ENCODE data around the gene TMEM270. TPM values are rescaled to one million over a fixed set of nuclear protein-coding genes. Genes with fewer than 3 reads are reported as not detected.

TMEM270 gene
- total RNA-seq, 1 experiment from 2014 or later, result 0.28 TPM

DNA sequence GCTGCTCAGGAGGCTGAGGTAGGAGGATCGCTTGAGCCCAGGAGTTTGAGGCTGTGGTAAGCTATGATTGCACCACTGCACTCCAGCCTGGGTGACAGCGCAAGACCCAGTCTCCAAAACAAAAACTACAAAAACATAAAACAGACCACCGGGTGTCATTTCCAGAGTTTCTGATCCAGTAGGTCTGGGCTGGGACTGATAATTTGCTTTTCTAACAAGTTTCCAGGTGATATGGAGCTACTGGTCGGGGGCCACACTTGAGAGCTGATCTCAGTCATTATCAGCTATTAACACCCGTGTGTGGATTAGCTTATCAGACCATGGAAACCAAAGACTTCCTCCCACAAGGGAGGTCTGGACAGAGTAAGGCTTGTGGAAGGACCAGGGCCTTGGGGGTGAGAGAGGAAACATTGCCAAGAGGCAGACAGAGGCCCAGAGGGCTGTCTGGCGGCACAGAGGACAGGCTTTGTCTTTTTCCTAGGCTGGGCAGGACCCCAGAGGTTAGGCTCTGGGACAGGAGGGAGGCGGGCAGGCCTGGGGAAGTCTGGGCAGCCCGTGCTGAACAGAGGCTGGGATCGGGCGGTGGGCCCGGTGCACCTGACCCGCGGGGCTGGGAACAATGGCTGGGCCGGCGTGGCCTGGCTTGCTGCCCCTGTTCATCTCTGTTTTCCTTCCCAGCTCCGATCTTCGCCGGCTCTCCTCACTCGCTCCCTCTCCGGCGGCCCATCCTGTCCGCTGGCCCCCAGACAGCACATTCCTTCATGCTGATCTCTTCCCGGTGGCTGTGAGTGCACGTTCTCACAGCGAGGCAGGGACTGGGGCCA, 25.2 kb downstream of the TMEM270 start (continued):
- TF ChIP-seq, protein P1, sequence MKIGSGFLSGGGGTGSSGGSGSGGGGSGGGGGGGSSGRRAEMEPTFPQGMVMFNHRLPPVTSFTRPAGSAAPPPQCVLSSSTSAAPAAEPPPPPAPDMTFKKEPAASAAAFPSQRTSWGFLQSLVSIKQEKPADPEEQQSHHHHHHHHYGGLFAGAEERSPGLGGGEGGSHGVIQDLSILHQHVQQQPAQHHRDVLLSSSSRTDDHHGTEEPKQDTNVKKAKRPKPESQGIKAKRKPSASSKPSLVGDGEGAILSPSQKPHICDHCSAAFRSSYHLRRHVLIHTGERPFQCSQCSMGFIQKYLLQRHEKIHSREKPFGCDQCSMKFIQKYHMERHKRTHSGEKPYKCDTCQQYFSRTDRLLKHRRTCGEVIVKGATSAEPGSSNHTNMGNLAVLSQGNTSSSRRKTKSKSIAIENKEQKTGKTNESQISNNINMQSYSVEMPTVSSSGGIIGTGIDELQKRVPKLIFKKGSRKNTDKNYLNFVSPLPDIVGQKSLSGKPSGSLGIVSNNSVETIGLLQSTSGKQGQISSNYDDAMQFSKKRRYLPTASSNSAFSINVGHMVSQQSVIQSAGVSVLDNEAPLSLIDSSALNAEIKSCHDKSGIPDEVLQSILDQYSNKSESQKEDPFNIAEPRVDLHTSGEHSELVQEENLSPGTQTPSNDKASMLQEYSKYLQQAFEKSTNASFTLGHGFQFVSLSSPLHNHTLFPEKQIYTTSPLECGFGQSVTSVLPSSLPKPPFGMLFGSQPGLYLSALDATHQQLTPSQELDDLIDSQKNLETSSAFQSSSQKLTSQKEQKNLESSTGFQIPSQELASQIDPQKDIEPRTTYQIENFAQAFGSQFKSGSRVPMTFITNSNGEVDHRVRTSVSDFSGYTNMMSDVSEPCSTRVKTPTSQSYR (CRISPR knock-in tag; IDR thresholded peaks at IDR 0.05), result no peak
- TF ChIP-seq RELA (CRISPR knock-in tag; IDR thresholded peaks at IDR 0.05; ENCODE audit: borderline replicate concordance), result no peak
- TF ChIP-seq, protein P2, sequence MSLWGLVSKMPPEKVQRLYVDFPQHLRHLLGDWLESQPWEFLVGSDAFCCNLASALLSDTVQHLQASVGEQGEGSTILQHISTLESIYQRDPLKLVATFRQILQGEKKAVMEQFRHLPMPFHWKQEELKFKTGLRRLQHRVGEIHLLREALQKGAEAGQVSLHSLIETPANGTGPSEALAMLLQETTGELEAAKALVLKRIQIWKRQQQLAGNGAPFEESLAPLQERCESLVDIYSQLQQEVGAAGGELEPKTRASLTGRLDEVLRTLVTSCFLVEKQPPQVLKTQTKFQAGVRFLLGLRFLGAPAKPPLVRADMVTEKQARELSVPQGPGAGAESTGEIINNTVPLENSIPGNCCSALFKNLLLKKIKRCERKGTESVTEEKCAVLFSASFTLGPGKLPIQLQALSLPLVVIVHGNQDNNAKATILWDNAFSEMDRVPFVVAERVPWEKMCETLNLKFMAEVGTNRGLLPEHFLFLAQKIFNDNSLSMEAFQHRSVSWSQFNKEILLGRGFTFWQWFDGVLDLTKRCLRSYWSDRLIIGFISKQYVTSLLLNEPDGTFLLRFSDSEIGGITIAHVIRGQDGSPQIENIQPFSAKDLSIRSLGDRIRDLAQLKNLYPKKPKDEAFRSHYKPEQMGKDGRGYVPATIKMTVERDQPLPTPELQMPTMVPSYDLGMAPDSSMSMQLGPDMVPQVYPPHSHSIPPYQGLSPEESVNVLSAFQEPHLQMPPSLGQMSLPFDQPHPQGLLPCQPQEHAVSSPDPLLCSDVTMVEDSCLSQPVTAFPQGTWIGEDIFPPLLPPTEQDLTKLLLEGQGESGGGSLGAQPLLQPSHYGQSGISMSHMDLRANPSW (CRISPR knock-in tag; conservative IDR thresholded peaks at IDR 0.05; ENCODE audit: low read depth), result no peak
- TF ChIP-seq, protein P3, sequence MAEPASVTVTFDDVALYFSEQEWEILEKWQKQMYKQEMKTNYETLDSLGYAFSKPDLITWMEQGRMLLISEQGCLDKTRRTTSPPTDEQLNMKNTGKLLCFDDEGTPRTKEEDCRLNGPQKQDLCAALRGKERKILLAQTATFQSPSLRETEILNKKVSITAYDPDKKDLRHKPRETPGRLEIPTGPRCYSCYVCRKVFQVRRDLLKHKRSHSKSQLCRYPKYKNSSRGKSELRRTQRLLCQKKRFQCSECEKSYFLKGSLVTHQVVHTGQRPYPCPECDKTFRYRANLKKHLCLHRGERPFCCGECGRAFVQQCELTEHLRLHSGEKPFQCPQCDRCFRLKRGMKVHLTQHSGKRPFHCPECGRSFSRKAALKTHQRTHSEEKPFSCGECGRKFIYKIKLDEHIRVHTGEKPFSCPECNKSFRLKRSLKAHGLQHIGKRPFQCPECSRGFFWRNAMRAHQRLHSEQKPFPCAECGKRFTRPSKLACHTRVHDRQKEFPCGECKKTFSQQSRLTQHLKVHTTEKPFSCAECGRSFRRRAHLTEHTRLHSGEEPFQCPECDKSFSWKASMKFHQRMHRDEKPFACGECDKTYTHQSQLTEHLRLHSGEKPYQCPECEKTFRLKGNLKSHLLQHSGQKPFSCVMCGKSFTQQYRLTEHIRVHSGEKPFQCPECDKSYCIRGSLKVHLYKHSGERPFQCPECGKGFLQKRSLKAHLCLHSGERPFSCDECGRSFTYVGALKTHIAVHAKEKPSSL (CRISPR knock-in tag; conservative IDR thresholded peaks at IDR 0.05), result no peak
- no peak for TF ChIP-seq RORB (CRISPR knock-in tag; IDR thresholded peaks at IDR 0.05)
- TF ChIP-seq NFATC4 (CRISPR knock-in tag; IDR thresholded peaks at IDR 0.05), result no peak
- TF ChIP-seq NR1H2 (CRISPR knock-in tag; IDR thresholded peaks at IDR 0.05), result no peak

DNA sequence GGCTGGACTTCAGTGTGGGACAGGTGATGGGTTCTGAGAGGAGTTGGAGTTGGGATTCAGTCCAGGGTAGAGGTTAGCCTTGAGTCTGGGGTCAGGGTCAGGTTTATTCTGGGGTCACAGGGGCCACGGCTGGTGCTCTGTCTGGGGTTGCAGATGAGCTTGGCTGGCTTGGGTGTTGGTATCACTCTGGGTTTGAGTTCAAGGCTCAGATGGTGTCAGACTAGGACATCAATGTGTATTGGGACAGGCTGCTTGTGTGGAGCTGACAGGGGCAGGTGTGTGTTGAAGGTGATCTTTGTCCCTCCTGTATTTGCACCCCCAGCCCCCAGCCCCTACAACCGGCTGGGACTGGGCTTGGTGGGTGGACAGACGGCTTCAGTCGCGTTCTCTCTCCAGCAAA, 26.8 kb downstream of the TMEM270 start:
- no peak for DNase-seq (ENCODE audit: low spot score)
- Mint-ChIP-seq H3K27ac (no peak overlapping the region; the same call in 1 of the 2 replicates), H3K9me3 (no peaks in the 10 kb centered on the region), H3K4me1 (peaks cover 8% of the 10 kb centered on the region; the same call in 1 of the 2 replicates), H3K4me3 (no peak overlapping the region), H3K36me3 (no peaks in the 10 kb centered on the region), H3K27me3 (ENCODE audit: low read depth) (no peaks in the 10 kb centered on the region; the same call in 1 of the 2 replicates)
- ATAC-seq, result no peak
- TF ChIP-seq, protein P4, sequence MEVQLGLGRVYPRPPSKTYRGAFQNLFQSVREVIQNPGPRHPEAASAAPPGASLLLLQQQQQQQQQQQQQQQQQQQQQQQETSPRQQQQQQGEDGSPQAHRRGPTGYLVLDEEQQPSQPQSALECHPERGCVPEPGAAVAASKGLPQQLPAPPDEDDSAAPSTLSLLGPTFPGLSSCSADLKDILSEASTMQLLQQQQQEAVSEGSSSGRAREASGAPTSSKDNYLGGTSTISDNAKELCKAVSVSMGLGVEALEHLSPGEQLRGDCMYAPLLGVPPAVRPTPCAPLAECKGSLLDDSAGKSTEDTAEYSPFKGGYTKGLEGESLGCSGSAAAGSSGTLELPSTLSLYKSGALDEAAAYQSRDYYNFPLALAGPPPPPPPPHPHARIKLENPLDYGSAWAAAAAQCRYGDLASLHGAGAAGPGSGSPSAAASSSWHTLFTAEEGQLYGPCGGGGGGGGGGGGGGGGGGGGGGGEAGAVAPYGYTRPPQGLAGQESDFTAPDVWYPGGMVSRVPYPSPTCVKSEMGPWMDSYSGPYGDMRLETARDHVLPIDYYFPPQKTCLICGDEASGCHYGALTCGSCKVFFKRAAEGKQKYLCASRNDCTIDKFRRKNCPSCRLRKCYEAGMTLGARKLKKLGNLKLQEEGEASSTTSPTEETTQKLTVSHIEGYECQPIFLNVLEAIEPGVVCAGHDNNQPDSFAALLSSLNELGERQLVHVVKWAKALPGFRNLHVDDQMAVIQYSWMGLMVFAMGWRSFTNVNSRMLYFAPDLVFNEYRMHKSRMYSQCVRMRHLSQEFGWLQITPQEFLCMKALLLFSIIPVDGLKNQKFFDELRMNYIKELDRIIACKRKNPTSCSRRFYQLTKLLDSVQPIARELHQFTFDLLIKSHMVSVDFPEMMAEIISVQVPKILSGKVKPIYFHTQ (CRISPR knock-in tag; IDR thresholded peaks at IDR 0.05), result no peak
- TF ChIP-seq JAZF1 (CRISPR knock-in tag; IDR thresholded peaks at IDR 0.05) (no peak), NFATC4 (CRISPR knock-in tag; IDR thresholded peaks at IDR 0.05) (no peak), FOXJ3 (CRISPR knock-in tag; IDR thresholded peaks at IDR 0.05; ENCODE audit: borderline replicate concordance) (no peak), JUN (CRISPR knock-in tag; IDR thresholded peaks at IDR 0.05) (no peak), SOX15 (CRISPR knock-in tag; IDR thresholded peaks at IDR 0.05) (no peak), NR3C1 (CRISPR knock-in tag; conservative IDR thresholded peaks at IDR 0.05; ENCODE audit: low read depth) (no peak), HMGA2 (CRISPR knock-in tag; IDR thresholded peaks at IDR 0.05) (no peak), ZNF671 (CRISPR knock-in tag; IDR thresholded peaks at IDR 0.05) (no peak), ZNF138 (CRISPR knock-in tag; conservative IDR thresholded peaks at IDR 0.05) (no peak)
- ChIA-PET CTCF (interaction anchor here (1.0 to 1.6 kb wide), 2 partner anchors 91 to 319 kb away, joined by 3 to 5 read pairs; no protein-coding TSS in a partner anchor), POLR2A (no interaction called here)

Measured in WTC11 (cell line).